Sigmoid colon (tissue), 4 donors: Measurements from ENCODE around the gene CCDC116.

ENCODE experiments used
- CTCF ChIP-seq, 4 experiments: fragments of 450-650 bp in 3 of 4; fragments of 200-600 bp in 1 of 4; IDR thresholded peaks; one replicate each; pipeline ENCODE4 v1.5.1; 2016 to 2019; ENCODE audit warnings: antibody characterized with exemption in 4 of 4, mild to moderate bottlenecking in 3 of 4, moderate library complexity in 2 of 4
- EP300 ChIP-seq, 4 donors: sonication (generic); formaldehyde crosslinking; IDR thresholded peaks; one replicate each; pipeline ENCODE4 v1.6.1; 2017; ENCODE audit warnings: antibody characterized with exemption in 4 of 4
- POLR2A ChIP-seq, 2 donors: fragments of 450-650 bp; IDR thresholded peaks; one replicate each; pipeline ENCODE4 v1.6.1; 2016; ENCODE audit warnings: antibody characterized with exemption in 2 of 2, mild to moderate bottlenecking in 2 of 2, moderate library complexity in 2 of 2
- POLR2AphosphoS5 ChIP-seq, 4 donors: sonication (generic); formaldehyde crosslinking; IDR thresholded peaks; one replicate each; pipeline ENCODE4 v1.6.1; 2017; ENCODE audit warnings: antibody characterized with exemption in 4 of 4

- no peak for TF ChIP-seq CTCF (IDR thresholded peaks at IDR 0.05)
- no peak for TF ChIP-seq EP300 (IDR thresholded peaks at IDR 0.05)
- TF ChIP-seq POLR2AphosphoS5 (IDR thresholded peaks at IDR 0.05) = no peak
- TF ChIP-seq POLR2A (IDR thresholded peaks at IDR 0.05) = no peak
Measured at GRCh38 chr22:21666786-21667185, 34.2 kb downstream of the CCDC116 start.
